ENCODE results near the gene HBG2. TPM values are rescaled to one million over a fixed set of nuclear protein-coding genes. Genes with fewer than 3 reads are reported as not detected.

The HBG2 gene
- total and polyA plus RNA-seq, 9 of the 15 experiments (the other 6 are each of a cell fraction or from before 2014, with no cell fraction given), result 1,626 to 58,619 (median 10,515) TPM

GRCh38 chr11:5245155-5245554, 9.4 kb downstream of the HBG2 start (continued):
- TF ChIP-seq POLR2G (IDR thresholded peaks at IDR 0.05; ENCODE audit: low read depth, low read length) (0 out of 2 replicates have a peak, but pooled peaks have one; percentile 22), STAT5B (CRISPR knock-in tag; IDR thresholded peaks at IDR 0.05) (no peak), POLR2AphosphoS5 (IDR thresholded peaks at IDR 0.05; ENCODE audit: control insufficient read depth, insufficient read depth, low read depth, low read length) (no peak; the same call in 1 of the 2 replicates), JUNB (CRISPR knock-in tag; conservative IDR thresholded peaks at IDR 0.05) (no peak), HDGF (IDR thresholded peaks at IDR 0.05) (no peak), SMAD1 (IDR thresholded peaks at IDR 0.05; ENCODE audit: low read depth, low read length, partially characterized antibody) (no peak), TRIM28 (IDR thresholded peaks at IDR 0.05) (no peak), RBFOX2 (IDR thresholded peaks at IDR 0.05; ENCODE audit: low read depth, low read length) (peak; percentile 51; the same call in 1 of the 2 replicates), FUS (optimal IDR thresholded peaks at IDR 0.05; ENCODE audit: low read depth, low read length) (no peak), ATF3 (IDR thresholded peaks at IDR 0.05) (no peak), ATF3 (CRISPR knock-in tag; conservative IDR thresholded peaks at IDR 0.05) (no peak), ZNF699 (CRISPR knock-in tag; IDR thresholded peaks at IDR 0.05; ENCODE audit: insufficient replicate concordance) (no peak), KDM1A (IDR thresholded peaks at IDR 0.05) (peak in 1 of 2 experiments; percentile 27; a peak in 1 of 4 replicates), SP2 (IDR thresholded peaks at IDR 0.05; ENCODE audit: extremely low read depth, low read depth, low read length, poor library complexity, severe bottlenecking) (no peak)
- TF ChIP-seq, protein P1, sequence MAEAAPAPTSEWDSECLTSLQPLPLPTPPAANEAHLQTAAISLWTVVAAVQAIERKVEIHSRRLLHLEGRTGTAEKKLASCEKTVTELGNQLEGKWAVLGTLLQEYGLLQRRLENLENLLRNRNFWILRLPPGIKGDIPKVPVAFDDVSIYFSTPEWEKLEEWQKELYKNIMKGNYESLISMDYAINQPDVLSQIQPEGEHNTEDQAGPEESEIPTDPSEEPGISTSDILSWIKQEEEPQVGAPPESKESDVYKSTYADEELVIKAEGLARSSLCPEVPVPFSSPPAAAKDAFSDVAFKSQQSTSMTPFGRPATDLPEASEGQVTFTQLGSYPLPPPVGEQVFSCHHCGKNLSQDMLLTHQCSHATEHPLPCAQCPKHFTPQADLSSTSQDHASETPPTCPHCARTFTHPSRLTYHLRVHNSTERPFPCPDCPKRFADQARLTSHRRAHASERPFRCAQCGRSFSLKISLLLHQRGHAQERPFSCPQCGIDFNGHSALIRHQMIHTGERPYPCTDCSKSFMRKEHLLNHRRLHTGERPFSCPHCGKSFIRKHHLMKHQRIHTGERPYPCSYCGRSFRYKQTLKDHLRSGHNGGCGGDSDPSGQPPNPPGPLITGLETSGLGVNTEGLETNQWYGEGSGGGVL (CRISPR knock-in tag; IDR thresholded peaks at IDR 0.05), result no peak
- TF ChIP-seq, protein P2, sequence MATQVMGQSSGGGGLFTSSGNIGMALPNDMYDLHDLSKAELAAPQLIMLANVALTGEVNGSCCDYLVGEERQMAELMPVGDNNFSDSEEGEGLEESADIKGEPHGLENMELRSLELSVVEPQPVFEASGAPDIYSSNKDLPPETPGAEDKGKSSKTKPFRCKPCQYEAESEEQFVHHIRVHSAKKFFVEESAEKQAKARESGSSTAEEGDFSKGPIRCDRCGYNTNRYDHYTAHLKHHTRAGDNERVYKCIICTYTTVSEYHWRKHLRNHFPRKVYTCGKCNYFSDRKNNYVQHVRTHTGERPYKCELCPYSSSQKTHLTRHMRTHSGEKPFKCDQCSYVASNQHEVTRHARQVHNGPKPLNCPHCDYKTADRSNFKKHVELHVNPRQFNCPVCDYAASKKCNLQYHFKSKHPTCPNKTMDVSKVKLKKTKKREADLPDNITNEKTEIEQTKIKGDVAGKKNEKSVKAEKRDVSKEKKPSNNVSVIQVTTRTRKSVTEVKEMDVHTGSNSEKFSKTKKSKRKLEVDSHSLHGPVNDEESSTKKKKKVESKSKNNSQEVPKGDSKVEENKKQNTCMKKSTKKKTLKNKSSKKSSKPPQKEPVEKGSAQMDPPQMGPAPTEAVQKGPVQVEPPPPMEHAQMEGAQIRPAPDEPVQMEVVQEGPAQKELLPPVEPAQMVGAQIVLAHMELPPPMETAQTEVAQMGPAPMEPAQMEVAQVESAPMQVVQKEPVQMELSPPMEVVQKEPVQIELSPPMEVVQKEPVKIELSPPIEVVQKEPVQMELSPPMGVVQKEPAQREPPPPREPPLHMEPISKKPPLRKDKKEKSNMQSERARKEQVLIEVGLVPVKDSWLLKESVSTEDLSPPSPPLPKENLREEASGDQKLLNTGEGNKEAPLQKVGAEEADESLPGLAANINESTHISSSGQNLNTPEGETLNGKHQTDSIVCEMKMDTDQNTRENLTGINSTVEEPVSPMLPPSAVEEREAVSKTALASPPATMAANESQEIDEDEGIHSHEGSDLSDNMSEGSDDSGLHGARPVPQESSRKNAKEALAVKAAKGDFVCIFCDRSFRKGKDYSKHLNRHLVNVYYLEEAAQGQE (IDR thresholded peaks at IDR 0.05; ENCODE audit: borderline replicate concordance), result no peak
- TF ChIP-seq, protein P2 (CRISPR knock-in tag; IDR thresholded peaks at IDR 0.05; ENCODE audit: low read depth), result no peak
